HG03097 (cell line): ENCODE results near the gene PSMB11.
A peak's percentile ranks its signal among the peaks of the same experiment; 100 is the strongest.

ENCODE experiments used
- ATAC-seq: cut with Tn5 transposase; IDR thresholded peaks from one replicate; pipeline ENCODE4 v1.9.1; 2021; ENCODE audit not compliant: unreplicated experiment, low FRiP score

Gene PSMB11

DNA sequence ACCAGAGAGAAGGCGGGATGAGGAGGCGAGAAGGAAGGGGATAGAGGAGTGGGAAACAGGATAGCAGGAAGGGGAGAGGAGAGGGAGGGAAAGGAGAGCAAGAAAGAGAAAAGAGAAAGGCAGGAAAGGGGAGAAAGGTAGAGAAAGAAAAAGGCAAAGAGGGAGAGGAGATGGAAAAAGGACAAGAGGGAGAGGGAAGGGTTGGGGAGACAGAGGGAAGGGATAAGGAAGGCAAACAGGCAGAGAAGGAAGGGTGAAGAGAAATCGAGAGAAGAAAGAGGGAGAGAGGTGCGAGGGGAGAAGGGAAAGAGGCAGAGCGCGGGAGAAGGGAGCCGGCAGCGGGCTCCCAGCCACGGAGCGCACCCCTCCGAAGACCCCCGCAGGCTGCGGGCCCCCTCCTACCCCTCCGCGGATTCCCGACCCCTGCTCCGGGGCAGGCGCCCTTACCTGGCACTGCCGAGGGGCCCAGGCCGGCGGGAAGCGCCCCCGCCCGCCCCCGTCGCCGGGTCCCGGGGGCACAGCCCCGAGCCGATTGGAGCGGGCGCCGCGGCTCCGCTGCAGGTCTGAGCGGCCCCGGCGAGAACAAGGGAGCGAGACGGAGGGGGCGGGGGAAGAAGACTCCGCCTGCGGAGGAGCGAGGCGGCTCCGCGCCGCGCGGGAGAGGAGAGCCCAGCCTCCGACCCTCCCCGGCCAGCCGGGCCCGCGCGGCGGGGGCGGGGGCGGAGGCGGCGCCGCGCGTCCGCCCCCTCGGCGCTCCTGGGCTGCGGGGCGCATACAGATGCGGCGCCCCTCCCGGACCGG, 15.1 kb downstream of the PSMB11 start, which contains the start of gene CDH24:
TSS of gene CDH24 (minus strand) at position 565 of the 801 bp plus-strand sequence. CDS start 1,787 bp downstream, outside the sequence.
- ATAC-seq, result peak; percentile 33

DNA sequence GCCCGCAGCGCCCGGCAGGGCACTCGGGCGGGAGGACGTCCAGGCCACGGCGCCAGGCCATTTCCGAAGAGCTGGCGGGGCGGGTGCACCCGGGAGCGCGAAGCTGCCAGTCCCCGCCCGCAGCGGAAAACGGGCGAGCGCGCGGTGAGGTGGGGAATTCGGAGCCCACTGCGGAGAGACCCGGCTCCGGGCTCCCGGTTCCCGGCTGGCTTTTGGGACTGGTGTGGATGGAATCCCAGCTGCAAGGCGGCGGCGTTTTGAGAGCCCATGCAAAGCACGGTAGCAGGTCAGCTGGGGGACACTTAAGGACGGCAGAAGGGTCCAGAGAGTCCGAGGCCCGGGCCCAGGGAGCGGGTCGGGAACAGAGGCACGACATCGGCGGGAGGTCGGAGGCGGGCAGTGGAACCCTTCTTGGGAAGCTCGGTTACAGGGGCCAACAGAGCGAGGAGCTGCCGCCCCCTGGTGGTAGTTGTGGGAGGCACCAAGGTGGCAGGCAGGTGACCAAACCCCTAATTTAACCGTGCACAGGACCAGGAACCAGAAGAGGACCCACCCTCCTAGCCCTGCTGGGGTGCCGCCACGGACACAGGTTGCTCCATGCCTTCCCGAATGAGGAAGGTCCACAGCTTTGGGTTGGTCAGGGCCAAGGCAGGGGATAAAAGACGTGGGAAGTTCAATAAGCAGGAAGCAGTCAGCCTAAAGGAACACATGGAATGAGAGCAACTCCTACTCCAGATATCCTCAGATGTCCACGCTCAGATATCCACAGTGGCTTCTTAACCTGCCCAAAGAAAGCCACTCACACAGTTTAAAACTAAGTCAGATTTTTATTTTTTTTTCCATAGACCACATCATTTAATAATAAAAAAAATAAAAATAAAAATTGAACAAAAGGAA, 16.0 kb downstream of the PSMB11 start:
- ATAC-seq, result peak; percentile 56

DNA sequence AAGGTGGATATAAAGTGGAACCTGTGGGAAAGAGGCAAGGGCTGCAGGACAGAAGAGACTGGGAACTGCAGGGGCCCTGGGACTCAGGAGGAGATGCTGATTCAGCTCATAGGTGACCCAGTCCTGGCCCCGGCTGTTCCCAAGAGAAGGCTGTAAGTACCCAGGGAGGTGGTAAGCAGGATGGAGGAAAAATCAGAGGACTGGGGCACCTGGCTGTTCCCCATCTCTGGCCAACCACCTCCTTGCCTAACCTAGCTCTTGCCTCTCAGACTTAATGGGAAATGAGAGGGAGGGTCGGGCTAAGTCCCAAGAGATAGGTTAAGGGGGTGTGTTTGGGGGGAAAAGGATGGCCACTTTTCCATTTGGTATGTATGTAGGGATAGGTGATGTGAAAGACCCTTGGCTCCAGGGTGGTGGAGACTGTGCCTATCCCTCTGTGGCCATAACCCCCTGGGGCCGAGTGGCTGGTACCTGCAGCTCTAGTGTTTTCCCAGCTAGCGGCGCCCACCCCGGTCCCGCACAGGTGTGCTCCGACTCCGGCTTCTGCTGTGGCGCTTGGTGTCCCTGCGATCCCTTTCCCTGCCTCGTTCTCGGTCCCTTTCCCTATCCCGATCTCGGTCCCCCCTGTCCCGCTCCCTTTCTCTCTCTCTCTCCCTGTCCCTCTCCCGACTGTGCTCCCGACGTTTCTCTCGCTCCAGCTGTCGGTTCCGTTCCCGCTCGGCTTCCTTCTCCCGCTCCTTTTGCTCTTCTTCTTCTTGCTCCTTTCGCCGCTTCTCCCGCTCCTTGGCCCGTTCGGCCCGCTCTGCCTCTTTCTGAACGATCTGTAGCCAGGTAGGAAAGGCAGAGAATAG, 16.9 kb downstream of the PSMB11 start:
- ATAC-seq, result no peak

DNA sequence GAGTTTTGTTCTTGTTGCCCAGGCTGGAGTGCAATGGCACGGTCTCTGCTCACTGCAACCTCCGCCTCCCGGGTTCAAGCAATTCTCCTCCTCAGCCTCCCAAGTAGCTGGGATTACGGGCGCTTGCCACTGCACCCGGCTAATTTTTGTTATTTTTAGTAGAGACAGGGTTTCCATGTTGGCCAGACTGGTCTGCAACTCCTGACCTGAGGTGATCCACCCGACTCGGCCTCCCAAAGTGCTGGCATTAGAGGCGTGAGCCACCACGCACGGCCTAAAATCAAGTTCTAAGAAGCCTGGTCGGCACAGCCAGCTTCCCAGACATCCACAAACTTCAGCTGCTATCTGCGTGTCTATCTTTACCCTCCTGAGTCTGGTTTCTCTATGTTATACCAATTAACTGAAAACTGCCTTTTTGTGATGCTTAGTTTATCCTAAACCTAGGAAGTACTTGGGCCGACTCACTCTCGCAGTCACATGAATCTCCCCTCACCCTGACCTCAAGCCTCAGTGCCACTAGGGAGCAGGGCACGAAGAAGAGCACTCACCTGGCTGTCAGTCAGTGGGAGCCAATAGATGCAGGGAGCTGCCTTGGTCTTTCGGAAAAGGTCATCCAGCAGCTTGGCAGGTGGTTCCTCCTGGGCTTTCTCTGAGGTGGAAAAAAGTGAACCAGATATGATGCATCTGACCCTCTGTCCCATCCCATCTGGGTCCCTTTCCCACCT, 18.7 kb downstream of the PSMB11 start:
- no peak for ATAC-seq

DNA sequence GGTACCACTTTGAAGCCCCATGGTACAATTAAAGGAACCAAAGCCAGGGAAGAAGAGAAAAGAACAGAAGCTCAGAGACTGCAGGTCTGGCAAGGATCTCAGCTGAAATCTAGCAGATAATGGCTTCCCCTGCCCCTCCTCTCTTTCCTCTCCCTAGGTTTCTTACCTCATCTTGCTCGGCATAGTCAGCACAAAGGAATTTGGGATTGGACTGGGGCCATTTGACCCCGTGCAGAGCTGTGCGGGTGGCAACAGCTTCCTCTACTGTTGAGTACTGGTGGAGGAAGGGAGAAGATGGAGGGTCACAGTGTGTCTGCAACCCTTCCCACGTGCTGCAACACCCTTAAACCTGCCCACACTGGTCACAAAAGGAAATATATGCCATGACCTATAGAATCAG, 20.0 kb downstream of the PSMB11 start:
- no peak for ATAC-seq

DNA sequence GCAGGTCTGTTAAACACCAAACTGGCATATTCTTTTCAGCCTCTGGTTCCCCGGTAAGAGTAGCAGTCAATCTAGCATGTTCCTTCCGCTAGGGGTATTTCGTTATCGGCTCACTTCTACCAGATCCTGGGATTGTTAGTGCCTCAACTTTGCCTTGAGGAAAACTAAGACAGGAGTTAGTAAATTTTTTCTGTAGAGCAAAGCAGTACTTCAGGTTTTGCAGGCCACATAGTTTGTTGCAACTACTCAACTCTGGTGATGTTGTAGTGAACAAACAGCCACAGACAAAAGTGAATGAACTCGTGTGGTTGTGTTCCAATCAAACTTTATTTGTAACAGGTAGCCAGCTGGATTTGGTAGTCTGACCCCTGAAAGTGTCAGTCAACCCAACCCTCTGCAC, 21.6 kb downstream of the PSMB11 start:
- ATAC-seq, result no peak

DNA sequence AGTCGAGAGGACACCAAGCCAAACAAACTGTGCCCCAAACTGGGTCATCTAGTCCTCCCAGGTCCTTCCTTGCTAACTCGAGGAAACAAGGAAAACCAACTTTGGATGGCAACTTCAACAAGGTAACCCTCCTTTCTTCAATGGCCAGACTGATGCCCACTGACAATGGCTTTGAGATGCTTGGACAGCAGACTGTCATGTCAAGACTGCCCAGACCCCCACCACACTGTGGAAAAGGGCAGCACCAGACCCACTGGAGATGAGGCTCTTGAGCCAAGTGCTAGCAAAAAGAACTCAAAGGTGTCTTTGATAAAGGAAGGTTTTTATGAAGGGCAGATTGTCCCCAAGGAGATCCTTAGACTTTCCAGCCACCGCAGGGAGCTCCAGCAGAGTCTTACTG, 24.4 kb downstream of the PSMB11 start:
- ATAC-seq, result no peak

DNA sequence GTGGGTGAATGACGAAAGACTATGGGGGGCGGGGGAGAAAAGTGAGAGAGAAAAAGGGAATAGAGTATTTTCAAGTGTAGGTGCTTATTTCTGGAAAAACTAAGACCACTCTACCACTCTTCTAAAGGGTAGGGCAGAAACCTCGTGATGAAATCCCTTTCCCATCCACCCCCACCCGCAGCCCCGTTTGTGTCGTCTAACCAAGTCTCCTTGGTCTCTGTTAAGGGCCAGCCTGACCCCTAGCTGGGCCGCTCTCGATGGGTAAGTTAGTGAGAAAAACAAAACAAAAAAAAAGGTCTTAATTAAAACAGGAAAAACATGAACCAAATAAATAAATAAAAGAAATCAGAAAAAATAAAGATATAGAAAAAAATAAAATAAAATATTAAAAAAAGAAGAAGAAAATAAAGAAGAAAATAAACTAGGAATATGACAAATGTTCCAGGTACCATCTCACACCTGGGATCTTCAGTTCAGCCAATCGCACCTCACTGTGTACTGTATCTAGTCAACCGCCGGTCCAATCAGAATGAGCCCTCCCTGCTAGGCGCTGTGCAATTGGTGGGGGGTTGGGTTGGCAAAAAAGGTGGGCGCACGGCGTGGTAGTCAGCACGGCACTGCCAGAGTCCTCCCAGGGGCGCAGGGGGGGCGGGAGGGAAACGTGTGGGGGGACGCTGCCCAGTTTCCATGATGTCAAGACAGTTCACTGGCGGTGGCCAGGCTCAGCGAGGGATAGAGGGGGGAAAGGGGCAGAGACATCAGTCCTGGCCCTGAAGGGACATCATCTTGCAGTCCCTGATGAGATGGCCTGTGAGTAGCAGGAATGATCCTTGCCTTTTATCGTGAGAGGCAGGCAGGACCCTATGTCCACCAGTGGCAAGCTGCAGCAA, 25.1 kb downstream of the PSMB11 start:
- ATAC-seq, result no peak

DNA sequence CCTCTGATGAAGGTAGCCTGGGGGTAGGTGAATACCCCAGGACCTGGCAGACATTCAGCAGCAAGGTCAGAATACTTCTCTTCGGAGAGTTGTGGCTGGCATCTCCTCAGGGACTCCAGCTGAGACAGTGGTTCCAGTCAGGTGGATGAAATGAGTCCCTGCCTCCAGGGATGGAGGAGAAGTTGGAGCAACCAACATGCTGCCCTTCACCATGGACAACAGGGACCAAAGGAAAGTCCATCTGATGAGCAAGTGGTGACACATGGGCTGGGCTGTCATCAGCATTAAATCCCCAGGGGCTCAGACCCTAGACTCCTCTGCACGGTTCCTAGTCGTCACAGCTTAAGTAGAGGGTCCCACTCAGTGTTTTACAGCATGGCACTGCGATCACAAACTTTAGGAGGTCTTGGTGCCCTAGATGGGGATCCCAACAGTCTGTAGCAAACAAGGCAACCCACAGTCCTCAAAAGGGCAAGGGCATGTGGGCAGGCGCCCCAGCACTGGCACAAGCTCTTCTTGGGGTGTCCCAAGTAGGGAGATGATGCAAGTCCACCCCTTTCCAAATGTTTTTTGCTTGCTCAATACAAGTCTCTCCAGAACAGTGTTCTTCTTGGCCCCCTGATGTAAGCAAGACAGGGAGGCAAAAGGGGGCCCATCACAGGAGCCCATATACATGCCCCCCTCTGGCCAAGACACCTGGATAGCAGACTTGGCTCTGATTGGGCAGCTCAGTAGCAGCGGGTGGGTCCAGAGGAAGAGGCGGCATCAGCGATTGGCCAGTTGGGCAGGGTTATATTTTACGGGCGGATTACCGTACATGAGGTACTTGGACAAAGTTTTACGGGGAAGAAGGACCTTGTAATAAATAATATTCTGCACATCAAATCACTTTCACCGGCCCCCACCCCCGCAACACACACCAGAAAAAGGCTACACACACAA, 26.1 kb downstream of the PSMB11 start:
- ATAC-seq, result no peak

DNA sequence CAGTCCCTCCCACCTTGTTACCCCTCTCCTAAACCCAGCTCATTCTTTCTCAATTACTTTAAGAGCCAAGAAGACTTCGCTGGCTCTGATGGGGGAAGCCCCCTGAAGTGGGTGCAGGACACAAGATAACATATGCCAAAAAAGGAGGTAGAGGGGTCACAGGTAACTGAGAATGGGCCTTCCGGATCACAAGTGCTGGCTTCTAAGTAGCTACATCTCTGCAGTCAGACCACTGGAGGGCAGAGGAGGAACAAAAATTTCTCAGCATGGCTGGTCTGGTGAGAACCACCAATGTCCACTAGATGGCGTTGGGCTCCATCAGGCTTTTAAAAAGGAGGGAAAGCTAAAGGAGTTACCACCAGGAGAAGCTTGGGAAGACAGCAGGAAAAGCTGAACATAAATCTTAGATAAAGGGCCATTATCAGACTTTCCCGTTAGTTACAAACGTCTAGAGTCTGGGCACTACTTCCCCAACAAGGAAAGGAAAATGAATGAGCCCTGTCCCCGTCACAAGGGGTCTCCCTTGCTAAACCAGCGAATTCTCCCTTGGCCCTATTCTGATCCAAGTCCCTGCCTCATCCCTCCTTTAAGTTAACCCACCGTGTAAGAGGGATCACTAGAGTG, 26.9 kb downstream of the PSMB11 start:
- ATAC-seq, result peak; percentile 68

DNA sequence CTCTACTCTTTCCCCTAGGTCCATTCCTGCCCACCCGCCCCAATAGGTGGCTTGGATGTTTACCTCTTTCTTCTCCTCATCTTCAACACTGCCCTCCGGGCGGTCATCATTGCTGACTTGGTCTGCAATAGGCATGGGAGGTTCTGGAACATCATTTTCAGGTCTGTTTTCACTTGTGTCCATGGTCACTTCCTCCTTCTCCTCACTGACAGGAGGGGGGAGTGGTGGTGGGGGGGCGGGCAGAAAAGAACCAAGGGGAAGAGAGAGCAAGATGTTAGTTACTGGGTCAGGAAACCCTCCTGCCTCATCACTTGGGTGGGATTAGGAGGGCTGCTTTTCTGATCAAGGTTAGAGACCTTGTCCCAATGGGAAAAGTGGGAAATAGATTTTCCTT, 27.4 kb downstream of the PSMB11 start:
- ATAC-seq, result no peak

DNA sequence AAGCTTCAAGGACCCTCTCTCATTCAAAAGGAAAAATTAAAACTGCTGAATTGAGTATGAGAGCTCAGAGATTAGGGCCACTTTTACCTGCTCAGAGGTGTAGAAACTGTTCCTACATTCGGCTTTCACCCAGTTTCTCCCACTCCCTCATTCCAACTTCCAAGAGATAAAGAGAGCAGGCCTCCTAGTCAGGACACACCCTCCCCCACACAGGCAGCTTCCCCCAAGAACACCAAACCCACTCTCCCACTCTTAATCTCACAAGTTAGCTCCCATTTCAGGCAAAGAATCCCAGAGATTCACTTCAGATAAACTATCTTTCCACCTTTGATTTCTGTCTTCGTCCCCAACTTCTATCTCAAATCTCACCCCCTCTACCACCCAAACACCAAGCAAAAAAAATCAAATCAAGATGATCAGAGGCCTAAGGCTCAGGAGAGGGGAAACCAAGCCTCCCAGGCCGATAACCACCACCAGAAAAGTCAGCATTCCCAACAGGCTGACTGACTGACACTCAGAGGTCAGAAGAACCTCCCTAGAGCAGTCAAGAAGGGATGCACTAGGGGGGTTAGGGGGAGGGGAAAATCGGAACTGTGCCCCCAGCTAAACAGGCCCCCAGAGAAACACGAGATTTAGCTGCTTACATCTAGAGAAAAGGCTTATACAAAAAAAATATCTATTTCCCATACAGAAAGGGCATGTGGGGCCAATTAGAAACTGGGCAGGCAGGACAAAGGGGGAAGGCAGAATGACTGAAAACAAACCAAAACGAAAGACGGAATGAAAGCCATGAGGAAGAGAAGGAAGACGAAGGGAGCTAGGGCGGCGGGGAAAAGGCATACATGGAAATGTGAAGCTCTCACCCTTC, 28.5 kb downstream of the PSMB11 start:
- ATAC-seq, result no peak

DNA sequence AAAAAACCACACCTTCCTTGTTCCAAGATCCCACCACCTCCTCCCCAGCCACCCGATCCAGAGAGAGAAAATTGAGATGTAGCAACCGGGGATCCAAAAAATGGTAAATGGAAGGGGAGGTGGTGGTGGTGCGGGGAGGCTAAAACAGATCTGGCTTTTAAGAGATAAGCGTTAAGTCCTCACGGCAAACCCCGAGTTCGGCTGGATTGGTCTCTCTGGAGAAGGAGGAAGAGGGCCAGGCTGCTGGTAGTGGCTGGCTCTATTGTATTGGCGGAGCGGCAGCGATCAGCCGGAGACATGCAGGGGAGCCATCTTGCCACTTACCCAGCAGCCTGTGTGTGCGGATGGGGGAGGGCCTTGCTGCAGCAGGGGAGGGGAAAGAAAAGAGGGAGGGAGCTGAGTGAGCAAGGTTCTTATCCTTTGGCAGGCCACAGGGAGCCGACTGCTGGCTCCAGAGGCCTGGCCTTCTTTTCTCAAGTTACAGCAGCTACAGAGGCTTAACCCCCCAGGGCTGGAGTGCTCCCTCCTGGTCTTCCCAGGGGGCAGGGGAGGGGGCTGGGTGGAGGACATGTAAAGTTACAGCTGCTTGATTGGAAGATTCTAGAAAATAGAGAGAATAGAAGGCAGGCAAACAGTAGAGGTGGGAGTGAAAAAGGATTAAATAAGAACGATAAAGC, 29.4 kb downstream of the PSMB11 start:
- ATAC-seq, result peak; percentile 66

DNA sequence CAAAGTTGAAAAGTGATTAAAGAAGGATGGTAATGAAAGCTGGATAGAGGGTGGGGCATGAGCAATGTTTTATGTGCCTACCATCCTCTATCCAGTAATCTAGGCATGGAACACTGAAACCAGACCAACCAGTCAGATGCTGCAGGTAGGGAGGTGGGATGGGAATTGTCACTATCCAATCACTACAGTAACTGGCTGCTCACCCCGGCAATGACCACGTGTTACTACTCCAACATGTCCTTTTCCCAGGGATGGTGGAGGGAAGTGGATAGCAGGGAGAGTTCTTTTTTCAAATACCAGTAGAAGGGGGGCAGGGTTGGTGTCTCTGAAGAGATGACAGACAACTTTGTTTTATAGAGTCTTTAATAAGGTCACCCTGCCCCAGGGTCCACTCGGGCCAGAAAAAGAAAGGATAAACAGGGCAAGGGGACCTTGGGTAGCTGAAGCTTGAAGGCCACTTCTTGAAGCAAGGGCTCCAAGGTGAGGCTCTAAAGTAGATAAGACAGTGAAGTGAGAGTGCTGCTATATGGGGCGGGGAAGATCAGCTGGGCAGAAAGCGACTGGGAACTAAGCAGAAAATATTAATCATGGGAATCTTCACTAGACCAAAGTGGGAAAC, 30.0 kb downstream of the PSMB11 start:
- ATAC-seq, result no peak

DNA sequence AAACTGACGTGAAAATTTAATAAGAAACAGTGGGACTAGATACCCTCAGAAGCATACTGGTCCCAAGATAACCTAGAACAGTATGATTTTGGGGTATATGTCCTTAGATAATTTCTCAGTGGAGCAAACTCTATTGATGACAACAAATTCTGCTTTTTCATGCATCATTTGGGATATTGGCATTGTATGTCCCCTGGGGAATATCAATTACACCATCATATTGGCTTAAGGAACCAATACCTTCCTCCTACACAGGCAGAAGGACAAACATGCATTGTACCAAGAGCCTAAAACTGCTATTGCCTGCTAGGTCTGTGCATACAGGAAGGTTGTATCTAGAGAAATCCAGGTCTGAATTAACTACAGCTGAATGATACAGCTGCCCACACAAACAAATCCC, 32.9 kb downstream of the PSMB11 start:
- ATAC-seq, result no peak
